Heart right ventricle (tissue), 16 donors: Measurements from ENCODE around the gene CHN2. TPM values are rescaled to one million over a fixed set of nuclear protein-coding genes. Genes with fewer than 3 reads are reported as not detected.

ENCODE experiments used
- ATAC-seq, 8 donors: fragments of 200-7000 bp; cut with Tn5 transposase; one replicate each; pipeline ENCODE4 v1.9.1; 2020; ENCODE audit warnings: mild to moderate bottlenecking in 8 of 8, moderate library complexity in 8 of 8, moderate number of reproducible peaks in 1 of 8
- DNase-seq, 2 donors: peaks; one replicate each; pipeline ENCODE4 v3.0.0-alpha.2; 2020
- H3K27ac ChIP-seq, 10 donors: fragments of 200-600 bp; sonication (generic) in 2 of 10; one replicate each; pipeline versions ENCODE4 v1.5.0 to v1.8.0; 2020 to 2022; ENCODE audit warnings: mild to moderate bottlenecking in 3 of 10
- H3K27me3 ChIP-seq, 7 donors: fragments of 200-600 bp; one replicate each; pipeline ENCODE4 v1.8.0; 2021 to 2022; ENCODE audit warnings: mild to moderate bottlenecking in 2 of 7
- H3K36me3 ChIP-seq, 9 donors: fragments of 200-600 bp; sonication (generic) in 1 of 9; one replicate each; pipeline versions ENCODE4 v1.5.0 to v1.8.0; 2020 to 2022; ENCODE audit warnings: mild to moderate bottlenecking in 2 of 9
- H3K4me1 ChIP-seq, 9 donors: fragments of 200-600 bp; sonication (generic) in 1 of 9; one replicate each; pipeline versions ENCODE4 v1.5.0 to v1.8.0; 2020 to 2022; ENCODE audit warnings: mild to moderate bottlenecking in 4 of 9
- H3K4me3 ChIP-seq, 10 donors: fragments of 200-600 bp; sonication (generic) in 2 of 10; one replicate each; pipeline versions ENCODE4 v1.5.0 to v1.8.0; 2020 to 2022; ENCODE audit warnings: mild to moderate bottlenecking in 7 of 10, moderate library complexity in 2 of 10
- H3K9me3 ChIP-seq, 11 donors: fragments of 200-600 bp in 10 of 11; sonication (generic) in 2 of 11; one replicate each; pipeline versions ENCODE4 v1.5.0 to v1.8.0; 2013 to 2022; ENCODE audit warnings: mild to moderate bottlenecking in 2 of 11, control low read depth in 1 of 11, moderate library complexity in 1 of 11
- CTCF ChIP-seq, 9 donors: fragments of 200-600 bp; sonication (generic) in 2 of 9; IDR thresholded peaks; one replicate each; pipeline versions ENCODE4 v1.5.0 to v1.8.0; 2021 to 2022; ENCODE audit warnings: antibody characterized with exemption in 9 of 9, mild to moderate bottlenecking in 5 of 9, moderate library complexity in 1 of 9
- WGBS, 2 donors: extraction: QIAGEN DNeasy Blood & Tissue Kit; methylation state at CpG; one replicate each; pipeline ENCODE4 v1.1.7; 2013; ENCODE audit warnings: inconsistent platforms in 1 of 2; 5-methylcytosine and 5-hydroxymethylcytosine counted together
- intact Hi-C, 10 donors: fragments of 100-400 bp; cut with DNase I; formaldehyde crosslinking; loops; one replicate each; pipeline versions ENCODE4 v1.11.1 to v1.14.2; 2022
- polyA plus RNA-seq, 2 donors: library from polyadenylated mRNA; stranded (reverse); fragments of 200-250 nt; gene quantifications; one replicate each; pipeline ENCODE4 v1.2.3, GENCODE V29; 2013
- total RNA-seq, 10 donors: library from RNA; stranded (reverse); fragmentation: NEBNext Ultra II Directional in 3 of 10; extraction: Animal tissue kit (Norgen Biotek cat#: 25700) in 3 of 10; gene quantifications; one replicate each; pipeline versions ENCODE4 v1.2.1 to v1.2.4, GENCODE V29; 2021 to 2023
- donor health status: Arrhythmogenic right ventricular cardiomyopathy.
- donor health status: ischemic (EF 13 %, LVEDD 7.1; RV severe dilation, severe dysfunction).
- donor health status: healthy with polysubstance abuse.
- donor health status: DM: no; HTN: yes; CAD: no.
- donor health status: DM: no; HTN: no; CAD: no.
- donor health status: ischemic (EF 25% LVEDD 6.9; RV normal size, moderate dysfunction).
- donor health status: ischemic (EF 25% LVEDD 5.7; RV mildly dilated, moderate dysfunction).
- donor health status: healthy.
- donor health status: DM: yes; HTN: yes; CAD: no.
- donor health status: Ischemic cardiomyopathy.
- donor health status: ischemic (EF 35%, LVEDD 5.7; RV mildly dilated, moderate dysfunction).
- donor health status: nonischemic (EF 11% LVEDD 7.7; RV severe dilation, severe dysfunction).
- donor health status: DM: yes; HTN: yes; CAD: no.
- donor health status: PGD.
- donor health status: ischemic (EF 29% LVEDD 5.4; RV normal size, mild dysfunction).
- donor health status: nonischemic (EF 23%, LVEDD 6.1; RV moderate dilation, normal function).

Gene CHN2
- total and polyA plus RNA-seq, 12 donors: 5.9 to 54.9 (median 22.6) TPM

- WGBS, 2 donors: 27 to 35% methylated on average over 4 of the region's 4 CpGs
- intact Hi-C loops: loop anchor here in 5 of 10 donors (2.0 to 10.0 kb wide), 5 partner anchors 41 to 271 kb away; no protein-coding TSS in a partner anchor
- Histone ChIP-seq H3K4me3 (peak overlapping the region in 3 of 10 donors; percentile 73 to 82 (median 77)), H3K36me3 (no peaks in the 10 kb centered on the region), H3K4me1 (peaks cover 0 to 31% (median 16%) of the 10 kb centered on the region in 9 donors), H3K27ac (no peak overlapping the region), H3K27me3 (peaks cover 0 to 42% (median 7%) of the 10 kb centered on the region in 7 donors), H3K9me3 (no peaks in the 10 kb centered on the region)
- ATAC-seq (no peak), DNase-seq (no peak)
- no peak for TF ChIP-seq CTCF (IDR thresholded peaks at IDR 0.05)
Measured at GRCh38 chr7:29196191-29196590, 1.6 kb downstream of the CHN2 start.

- Histone ChIP-seq H3K36me3 (no peaks in the 10 kb centered on the region), H3K27ac (no peak overlapping the region), H3K4me1 (peaks cover 0 to 40% (median 16%) of the 10 kb centered on the region in 9 donors), H3K9me3 (no peaks in the 10 kb centered on the region), H3K4me3 (no peak overlapping the region), H3K27me3 (peaks cover 0 to 42% (median 7%) of the 10 kb centered on the region in 7 donors)
- no peak for TF ChIP-seq CTCF (IDR thresholded peaks at IDR 0.05)
- no peak for ATAC-seq
- intact Hi-C loops: loop anchor here in 5 of 10 donors (2.0 to 10.0 kb wide), 5 partner anchors 40 to 272 kb away; no protein-coding TSS in a partner anchor
- 87 to 93% methylated on average over 3 of the region's 3 CpGs for WGBS, 2 donors
- no peak for DNase-seq
Measured at GRCh38 chr7:29196971-29197595, 2.5 kb downstream of the CHN2 start.

- 97 to 99% methylated on average over 3 of the region's 3 CpGs for WGBS, 2 donors
- intact Hi-C loops: loop anchor here in 5 of 10 donors (2.0 to 10.0 kb wide), 5 partner anchors 39 to 273 kb away; no protein-coding TSS in a partner anchor
Measured at GRCh38 chr7:29197916-29198315, 3.3 kb downstream of the CHN2 start.

GRCh38 chr7:29199776-29200175, 5.2 kb downstream of the CHN2 start:
- no peak overlapping the region for H3K4me3 ChIP-seq
- 88 to 89% methylated on average over 3 of the region's 3 CpGs for WGBS, 2 donors
- no peak for TF ChIP-seq CTCF (IDR thresholded peaks at IDR 0.05)
- H3K9me3 ChIP-seq: no peaks in the 10 kb centered on the region
- no peak overlapping the region for H3K27ac ChIP-seq
- ATAC-seq: no peak
- H3K27me3 ChIP-seq: peaks cover 0 to 20% (median 3%) of the 10 kb centered on the region in 7 donors
- intact Hi-C loops: loop anchor here in 7 of 10 donors (5.0 to 10.0 kb wide), 6 partner anchors 85 to 338 kb away; no protein-coding TSS in a partner anchor
- H3K36me3 ChIP-seq: no peaks in the 10 kb centered on the region
- no peak for DNase-seq
- peaks cover 0 to 46% (median 16%) of the 10 kb centered on the region in 9 donors for H3K4me1 ChIP-seq

More at GRCh38 chr7:29197916-29198315, 3.3 kb downstream of the CHN2 start:
- Histone ChIP-seq H3K4me3 (no peak overlapping the region), H3K27me3 (peaks cover 0 to 36% (median 7%) of the 10 kb centered on the region in 7 donors), H3K4me1 (peaks cover 0 to 44% (median 16%) of the 10 kb centered on the region in 9 donors), H3K36me3 (no peaks in the 10 kb centered on the region), H3K27ac (no peak overlapping the region), H3K9me3 (no peaks in the 10 kb centered on the region)
- no peak for ATAC-seq
- TF ChIP-seq CTCF (IDR thresholded peaks at IDR 0.05): no peak
- no peak for DNase-seq
